Measurements from ENCODE around the gene PARP2.
A peak's percentile ranks its signal among the peaks of the same experiment; 100 is the strongest.

PARP2 gene

DNA sequence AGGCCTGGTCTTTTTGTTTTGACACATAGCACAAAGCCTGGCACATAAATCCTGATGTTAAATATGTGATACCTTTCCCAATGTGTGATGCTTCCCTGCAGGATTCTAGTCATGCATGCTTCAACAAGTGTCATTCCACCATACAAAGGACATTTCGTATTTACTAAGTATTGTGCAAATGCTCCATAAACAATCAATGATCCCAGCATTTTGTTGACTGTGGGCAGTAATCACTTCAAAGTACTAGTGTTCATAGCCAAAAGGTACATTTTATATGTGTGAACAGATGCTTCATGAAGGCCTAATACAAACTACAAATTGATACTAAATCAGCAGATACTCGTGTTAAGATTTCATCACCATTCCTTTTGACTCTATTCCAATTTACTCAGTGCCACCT, 14.7 kb upstream of the PARP2 start:
- Histone ChIP-seq H3K4me2 (ENCODE audit: low read length) (no peak overlapping the region), H2AFZ (ENCODE audit: low read length) (no peak overlapping the region), H3K36me3 (ENCODE audit: insufficient read depth, low read length) (peaks cover 31% of the 10 kb centered on the region), H3K27ac (ENCODE audit: low read depth, low read length, poor library complexity, severe bottlenecking) (no peak overlapping the region), H3K9me3 (ENCODE audit: low read length) (no peaks in the 10 kb centered on the region), H3K27me3 (ENCODE audit: insufficient read depth, low read length) (no peaks in the 10 kb centered on the region), H3F3A (ENCODE audit: insufficient read depth, low read length) (peaks cover 7% of the 10 kb centered on the region; the same call in 1 of the 2 replicates), H3K9me2 (ENCODE audit: low read depth, low read length) (no peaks in the 10 kb centered on the region), H3K4me1 (ENCODE audit: insufficient read depth, low read length, severe bottlenecking) (peaks cover 23% of the 10 kb centered on the region), H4K20me1 (ENCODE audit: insufficient read depth, low read length) (no peaks in the 10 kb centered on the region), H3K79me2 (ENCODE audit: insufficient read depth, low read length) (peaks cover 30% of the 10 kb centered on the region), H3K9ac (ENCODE audit: low read length) (no peak overlapping the region), H3K4me3 (ENCODE audit: low read depth, low read length, poor library complexity, severe bottlenecking) (no peak overlapping the region)
- TF ChIP-seq EZH2 (IDR thresholded peaks at IDR 0.05; ENCODE audit: borderline replicate concordance, low read length), result no peak
- TF ChIP-seq, protein P1, sequence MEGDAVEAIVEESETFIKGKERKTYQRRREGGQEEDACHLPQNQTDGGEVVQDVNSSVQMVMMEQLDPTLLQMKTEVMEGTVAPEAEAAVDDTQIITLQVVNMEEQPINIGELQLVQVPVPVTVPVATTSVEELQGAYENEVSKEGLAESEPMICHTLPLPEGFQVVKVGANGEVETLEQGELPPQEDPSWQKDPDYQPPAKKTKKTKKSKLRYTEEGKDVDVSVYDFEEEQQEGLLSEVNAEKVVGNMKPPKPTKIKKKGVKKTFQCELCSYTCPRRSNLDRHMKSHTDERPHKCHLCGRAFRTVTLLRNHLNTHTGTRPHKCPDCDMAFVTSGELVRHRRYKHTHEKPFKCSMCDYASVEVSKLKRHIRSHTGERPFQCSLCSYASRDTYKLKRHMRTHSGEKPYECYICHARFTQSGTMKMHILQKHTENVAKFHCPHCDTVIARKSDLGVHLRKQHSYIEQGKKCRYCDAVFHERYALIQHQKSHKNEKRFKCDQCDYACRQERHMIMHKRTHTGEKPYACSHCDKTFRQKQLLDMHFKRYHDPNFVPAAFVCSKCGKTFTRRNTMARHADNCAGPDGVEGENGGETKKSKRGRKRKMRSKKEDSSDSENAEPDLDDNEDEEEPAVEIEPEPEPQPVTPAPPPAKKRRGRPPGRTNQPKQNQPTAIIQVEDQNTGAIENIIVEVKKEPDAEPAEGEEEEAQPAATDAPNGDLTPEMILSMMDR (IDR thresholded peaks at IDR 0.05; ENCODE audit: low read length), result no peak

DNA sequence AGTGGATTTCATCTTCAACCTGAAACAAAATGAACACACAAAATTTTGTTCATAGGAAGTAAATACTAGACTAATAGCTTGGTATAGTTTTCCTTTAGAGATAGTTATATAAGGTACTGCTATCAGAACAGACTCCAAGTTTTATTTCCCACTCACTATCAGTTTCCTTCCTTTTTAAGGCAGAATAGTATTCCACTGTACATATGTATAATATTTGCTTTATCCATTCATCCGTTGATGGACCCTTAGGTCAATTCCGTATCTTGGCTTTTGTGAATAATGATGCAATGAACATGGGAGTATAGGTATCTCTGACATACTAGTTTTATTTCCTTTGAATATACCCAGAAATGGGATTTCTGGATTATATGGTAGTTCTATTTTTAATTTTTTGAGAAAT, 14.1 kb upstream of the PARP2 start:
- Histone ChIP-seq H3F3A (ENCODE audit: insufficient read depth, low read length) (peaks cover 7% of the 10 kb centered on the region; the same call in 1 of the 2 replicates), H3K4me3 (ENCODE audit: low read depth, low read length, poor library complexity, severe bottlenecking) (no peak overlapping the region), H3K4me1 (ENCODE audit: insufficient read depth, low read length, severe bottlenecking) (peaks cover 27% of the 10 kb centered on the region), H3K27me3 (ENCODE audit: insufficient read depth, low read length) (no peaks in the 10 kb centered on the region), H3K9me3 (ENCODE audit: low read length) (no peaks in the 10 kb centered on the region), H3K4me2 (ENCODE audit: low read length) (no peak overlapping the region), H3K27ac (ENCODE audit: low read depth, low read length, poor library complexity, severe bottlenecking) (no peak overlapping the region), H3K79me2 (ENCODE audit: insufficient read depth, low read length) (peaks cover 30% of the 10 kb centered on the region), H3K9ac (ENCODE audit: low read length) (no peak overlapping the region), H2AFZ (ENCODE audit: low read length) (no peak overlapping the region), H3K36me3 (ENCODE audit: insufficient read depth, low read length) (peaks cover 25% of the 10 kb centered on the region), H3K9me2 (ENCODE audit: low read depth, low read length) (no peaks in the 10 kb centered on the region), H4K20me1 (ENCODE audit: insufficient read depth, low read length) (no peaks in the 10 kb centered on the region)
- TF ChIP-seq, protein P1 (IDR thresholded peaks at IDR 0.05; ENCODE audit: low read length), result no peak
- TF ChIP-seq EZH2 (IDR thresholded peaks at IDR 0.05; ENCODE audit: borderline replicate concordance, low read length), result no peak

DNA sequence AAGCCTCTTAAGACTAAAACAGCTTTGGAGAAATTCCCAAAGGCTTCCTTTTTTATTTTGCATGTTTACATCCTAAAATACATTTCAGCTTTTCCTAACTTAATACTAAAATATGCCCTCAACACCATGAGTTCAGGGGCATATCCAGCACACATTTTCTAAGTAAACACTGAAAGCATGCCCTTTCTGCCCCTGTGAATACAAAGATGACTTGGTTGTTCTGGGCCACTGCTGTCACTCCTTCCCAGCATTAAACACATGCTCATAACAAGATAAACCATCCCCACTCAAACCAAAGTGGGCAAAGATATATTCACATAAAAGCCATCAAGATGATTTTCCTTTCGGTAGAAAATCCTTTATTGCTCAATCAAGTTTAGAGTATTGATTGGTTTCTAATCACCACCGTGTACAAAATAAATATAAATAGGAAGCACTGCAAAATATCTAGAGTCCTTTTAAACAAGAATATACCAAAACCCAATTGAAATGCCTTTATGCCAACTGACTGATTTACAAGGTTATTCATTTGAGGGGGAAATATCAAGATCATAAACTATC, 12.3 kb upstream of the PARP2 start:
- Histone ChIP-seq H3K27ac (ENCODE audit: low read depth, low read length, poor library complexity, severe bottlenecking) (no peak overlapping the region), H3K27me3 (ENCODE audit: insufficient read depth, low read length) (no peaks in the 10 kb centered on the region), H3K79me2 (ENCODE audit: insufficient read depth, low read length) (peaks cover 30% of the 10 kb centered on the region), H3K4me3 (ENCODE audit: low read depth, low read length, poor library complexity, severe bottlenecking) (peak overlapping the region; percentile 27), H4K20me1 (ENCODE audit: insufficient read depth, low read length) (no peaks in the 10 kb centered on the region), H3K9ac (ENCODE audit: low read length) (0 out of 2 replicates have a peak overlapping the region, but pooled peaks have one; percentile 9), H3K4me1 (ENCODE audit: insufficient read depth, low read length, severe bottlenecking) (peaks cover 27% of the 10 kb centered on the region), H3K9me2 (ENCODE audit: low read depth, low read length) (no peaks in the 10 kb centered on the region), H3K36me3 (ENCODE audit: insufficient read depth, low read length) (peaks cover 12% of the 10 kb centered on the region), H3K9me3 (ENCODE audit: low read length) (no peaks in the 10 kb centered on the region), H2AFZ (ENCODE audit: low read length) (no peak overlapping the region), H3K4me2 (ENCODE audit: low read length) (peak overlapping the region; percentile 42), H3F3A (ENCODE audit: insufficient read depth, low read length) (peaks cover 7% of the 10 kb centered on the region; the same call in 1 of the 2 replicates)
- no peak for TF ChIP-seq EZH2 (IDR thresholded peaks at IDR 0.05; ENCODE audit: borderline replicate concordance, low read length)
- TF ChIP-seq, protein P1 (IDR thresholded peaks at IDR 0.05; ENCODE audit: low read length), result no peak

Data from OCI-LY1 (cell line).